Tibial nerve (tissue), 4 donors: ENCODE data around the gene TMEM100.

Source experiments
- EP300 ChIP-seq, 2 donors: sonication (generic); formaldehyde crosslinking; IDR thresholded peaks; one replicate each; pipeline ENCODE4 v1.6.1; 2017; ENCODE audit warnings: antibody characterized with exemption in 2 of 2, mild to moderate bottlenecking in 1 of 2
- POLR2A ChIP-seq, 2 donors: fragments of 450-650 bp; IDR thresholded peaks; one replicate each; pipeline ENCODE4 v1.6.1; 2017; ENCODE audit warnings: antibody characterized with exemption in 2 of 2, mild to moderate bottlenecking in 2 of 2, moderate library complexity in 2 of 2
- TF ChIP-seq, protein P1 (sequence below), 5 experiments: fragments of 200-600 bp in 3 of 5; fragments of 450-650 bp in 2 of 5; sonication (generic) in 3 of 5; IDR thresholded peaks; one replicate each; pipeline ENCODE4 v1.5.1; 2016 to 2019; ENCODE audit warnings: antibody characterized with exemption in 5 of 5, mild to moderate bottlenecking in 3 of 5, moderate library complexity in 2 of 5

- TF ChIP-seq, protein P1, sequence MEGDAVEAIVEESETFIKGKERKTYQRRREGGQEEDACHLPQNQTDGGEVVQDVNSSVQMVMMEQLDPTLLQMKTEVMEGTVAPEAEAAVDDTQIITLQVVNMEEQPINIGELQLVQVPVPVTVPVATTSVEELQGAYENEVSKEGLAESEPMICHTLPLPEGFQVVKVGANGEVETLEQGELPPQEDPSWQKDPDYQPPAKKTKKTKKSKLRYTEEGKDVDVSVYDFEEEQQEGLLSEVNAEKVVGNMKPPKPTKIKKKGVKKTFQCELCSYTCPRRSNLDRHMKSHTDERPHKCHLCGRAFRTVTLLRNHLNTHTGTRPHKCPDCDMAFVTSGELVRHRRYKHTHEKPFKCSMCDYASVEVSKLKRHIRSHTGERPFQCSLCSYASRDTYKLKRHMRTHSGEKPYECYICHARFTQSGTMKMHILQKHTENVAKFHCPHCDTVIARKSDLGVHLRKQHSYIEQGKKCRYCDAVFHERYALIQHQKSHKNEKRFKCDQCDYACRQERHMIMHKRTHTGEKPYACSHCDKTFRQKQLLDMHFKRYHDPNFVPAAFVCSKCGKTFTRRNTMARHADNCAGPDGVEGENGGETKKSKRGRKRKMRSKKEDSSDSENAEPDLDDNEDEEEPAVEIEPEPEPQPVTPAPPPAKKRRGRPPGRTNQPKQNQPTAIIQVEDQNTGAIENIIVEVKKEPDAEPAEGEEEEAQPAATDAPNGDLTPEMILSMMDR (IDR thresholded peaks at IDR 0.05), result no peak
- no peak for TF ChIP-seq EP300 (IDR thresholded peaks at IDR 0.05)
- no peak for TF ChIP-seq POLR2A (IDR thresholded peaks at IDR 0.05)
These were observed 34.0 kb upstream of the TMEM100 start for GRCh38 chr17:55756689-55757088.
